ENCODE measurements around the gene CDK14. TPM values are rescaled to one million over a fixed set of nuclear protein-coding genes. Genes with fewer than 3 reads are reported as not detected.

CDK14 gene
- total RNA-seq, 1 experiment from 2014 or later = 9.3 TPM

GRCh38 chr7:90994601-90995000, 398.5 kb downstream of the CDK14 start:
- no peak for DNase-seq (ENCODE audit: low read depth)

DNA sequence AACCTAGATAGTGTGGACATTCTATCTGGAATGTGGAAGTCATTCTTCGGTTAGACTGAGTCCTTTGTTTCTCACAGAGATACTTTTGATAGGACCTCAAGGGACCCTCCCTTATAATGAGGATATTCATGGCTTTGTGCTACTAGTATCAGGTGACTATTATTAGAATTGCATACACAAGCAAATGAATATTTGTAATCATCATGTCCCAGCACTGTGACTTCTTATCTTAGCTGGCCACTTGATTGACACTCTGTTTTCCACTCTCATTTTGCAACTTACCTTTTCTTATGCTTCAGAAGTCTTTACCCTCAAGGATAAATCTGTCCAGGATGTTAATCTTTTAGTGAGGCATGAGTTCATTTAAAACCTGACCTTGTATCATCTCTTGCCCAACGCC, 399.9 kb downstream of the CDK14 start:
- no peak for DNase-seq (ENCODE audit: low read depth)

- no peak for DNase-seq (ENCODE audit: low read depth)
Measured at GRCh38 chr7:90999989-91000979, 404.2 kb downstream of the CDK14 start.

DNA sequence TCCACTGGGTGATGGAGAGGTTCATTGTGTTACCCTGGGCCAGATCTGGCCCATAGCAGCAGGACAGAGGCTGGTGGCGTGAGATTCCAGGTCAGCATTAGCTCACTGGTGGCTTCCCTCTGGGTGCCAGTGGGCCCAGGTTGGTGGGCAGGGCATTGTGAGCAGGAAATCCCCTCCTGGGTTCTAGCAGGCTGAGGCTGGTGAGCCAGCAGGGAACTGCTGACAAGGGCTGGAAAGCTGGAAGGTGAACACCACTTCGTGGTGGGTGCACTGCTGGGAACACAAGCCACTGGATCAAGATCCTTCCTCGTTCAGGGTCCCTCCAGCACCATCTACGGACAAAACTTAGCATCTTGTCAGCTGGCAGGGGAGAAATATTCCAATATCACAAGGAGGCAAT, 408.9 kb downstream of the CDK14 start:
- DNase-seq (ENCODE audit: low read depth) = no peak

GRCh38 chr7:91005841-91006240, 409.7 kb downstream of the CDK14 start:
- no peak for DNase-seq (ENCODE audit: low read depth)

DNA sequence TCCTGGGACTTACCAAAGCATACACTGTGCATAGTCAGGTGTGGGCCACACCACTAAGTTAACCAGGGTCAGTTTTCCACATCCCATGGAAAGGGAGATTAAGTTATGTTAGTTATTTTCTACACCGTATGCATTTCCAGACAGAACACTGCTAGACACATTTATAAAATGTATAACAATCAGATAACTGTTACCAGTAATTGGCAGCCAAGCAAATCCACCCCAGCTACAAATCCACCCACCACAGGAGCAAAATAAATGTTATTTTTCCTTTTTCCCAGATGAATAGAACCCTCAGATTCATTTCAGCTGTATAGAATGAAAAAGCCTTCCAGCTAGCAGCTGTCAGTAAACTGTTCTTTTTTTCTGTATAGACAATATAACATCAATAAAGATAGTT, 411.2 kb downstream of the CDK14 start:
- DNase-seq (ENCODE audit: low read depth) = no peak

DNA sequence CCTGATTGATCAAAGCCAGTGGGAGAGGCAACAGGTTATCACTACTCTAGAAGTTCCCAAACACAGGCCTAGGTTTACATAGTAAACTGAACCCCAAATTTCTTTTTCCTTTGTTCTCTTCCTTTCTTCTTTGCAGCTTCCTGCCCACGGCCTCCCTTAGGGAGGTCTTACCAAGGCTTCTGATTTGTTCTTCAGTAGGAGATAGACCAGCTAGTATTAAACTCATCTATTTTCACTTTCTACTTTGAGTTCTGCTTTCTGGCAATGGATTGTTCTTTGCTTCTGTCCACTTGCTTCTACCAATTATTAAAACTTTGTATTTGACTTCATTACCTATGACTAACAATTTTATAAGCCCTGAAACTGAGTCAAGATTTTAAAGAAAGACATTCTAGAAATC, 417.0 kb downstream of the CDK14 start:
- DNase-seq (ENCODE audit: low read depth) = no peak

DNA sequence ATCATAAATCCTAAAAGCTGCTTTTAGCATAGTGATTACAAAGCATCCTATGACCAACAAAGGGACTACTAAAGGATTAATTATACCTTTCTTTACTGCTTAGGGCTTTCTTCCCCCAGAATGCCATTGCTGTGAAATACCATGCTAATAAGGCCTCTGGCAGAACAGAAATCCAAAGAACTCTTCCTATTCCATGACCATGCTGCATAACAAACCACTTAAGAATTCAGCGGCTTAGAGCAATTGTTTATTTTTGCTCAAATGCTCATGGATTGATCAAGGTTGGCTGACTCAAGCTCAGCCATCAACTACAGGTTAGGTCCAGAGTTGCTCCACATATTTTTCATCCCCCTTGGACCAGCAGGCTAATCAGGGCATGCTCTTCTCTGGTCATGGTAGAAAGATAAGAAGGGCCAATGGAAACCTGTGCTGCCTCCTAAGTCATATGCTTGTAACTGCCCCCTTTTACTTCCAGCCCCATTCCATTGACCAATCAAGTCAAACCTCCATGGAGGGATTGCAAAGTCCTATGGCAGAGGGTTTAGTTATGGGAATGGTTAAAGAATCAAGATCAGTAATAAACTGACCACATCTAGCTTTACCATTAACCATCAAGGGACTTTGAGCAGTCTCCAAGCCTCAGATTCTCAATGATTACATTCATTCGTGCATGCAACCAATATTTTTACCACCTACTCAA, 423.7 kb downstream of the CDK14 start:
- no peak for DNase-seq (ENCODE audit: low read depth)

DNA sequence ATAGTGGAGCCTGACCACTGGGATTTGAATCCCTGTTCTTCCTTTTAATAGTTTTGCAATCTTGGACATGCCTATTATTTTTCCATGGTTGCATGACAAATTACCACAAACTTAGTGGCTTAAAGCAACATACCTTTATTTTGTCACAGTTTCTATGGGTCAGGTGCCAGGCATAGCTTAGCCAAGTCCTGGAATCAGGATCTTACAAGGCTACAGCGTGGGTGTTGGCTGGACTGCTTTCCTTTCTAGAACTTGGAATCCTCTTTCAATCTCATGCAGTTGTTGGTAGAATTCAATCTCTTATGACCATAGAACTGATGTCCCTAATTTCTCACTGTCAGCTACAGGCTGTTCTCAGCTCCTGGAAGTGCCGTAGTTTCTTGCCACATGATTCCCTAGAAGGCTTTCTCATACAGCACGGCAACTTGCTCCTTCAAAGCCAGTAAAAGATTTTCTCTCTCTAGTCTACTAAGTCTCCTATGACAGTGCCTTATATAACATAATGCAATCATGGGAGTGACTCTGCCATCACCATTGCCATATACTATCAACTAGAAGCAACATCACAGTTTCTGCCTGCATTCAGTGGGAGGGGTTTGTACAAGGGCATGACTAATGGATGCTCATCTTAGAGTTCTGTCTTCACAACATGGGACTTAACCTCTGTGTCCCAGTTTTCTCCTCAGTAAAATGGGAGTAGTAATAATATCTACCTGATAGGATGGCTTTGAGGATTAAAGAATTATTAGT, 424.7 kb downstream of the CDK14 start:
- DNase-seq (ENCODE audit: low read depth) = no peak

GRCh38 chr7:91021956-91022355, 425.8 kb downstream of the CDK14 start:
- no peak for DNase-seq (ENCODE audit: low read depth)

DNA sequence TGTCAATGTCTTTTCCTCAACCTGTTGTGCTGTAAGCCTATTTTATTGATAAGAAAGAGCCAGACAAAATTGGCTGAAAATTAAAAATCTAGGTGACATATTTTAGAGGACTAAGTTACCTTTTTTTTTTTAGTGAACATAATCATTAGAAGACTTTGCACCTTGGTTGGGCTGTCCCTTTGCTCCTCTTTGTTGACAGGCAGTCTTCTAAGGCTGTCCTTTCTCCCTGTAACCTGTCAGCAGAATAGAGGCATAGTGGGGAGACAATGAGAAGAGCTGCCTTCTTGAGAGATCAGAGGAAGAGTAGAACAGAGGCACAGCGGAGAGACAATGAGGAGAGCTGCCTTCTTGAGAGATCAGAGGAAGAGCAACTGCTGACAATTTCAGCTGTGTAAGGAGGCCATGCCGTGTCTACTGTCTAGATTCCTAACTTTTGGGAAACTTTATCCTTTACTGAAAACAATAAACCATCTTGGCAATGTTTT, 429.8 kb downstream of the CDK14 start:
- DNase-seq (ENCODE audit: low read depth) = no peak

- no peak for DNase-seq (ENCODE audit: low read depth)
Measured at GRCh38 chr7:91029688-91030087, 433.6 kb downstream of the CDK14 start.

GRCh38 chr7:91030680-91031380, 434.7 kb downstream of the CDK14 start:
- DNase-seq (ENCODE audit: low read depth) = no peak

DNA sequence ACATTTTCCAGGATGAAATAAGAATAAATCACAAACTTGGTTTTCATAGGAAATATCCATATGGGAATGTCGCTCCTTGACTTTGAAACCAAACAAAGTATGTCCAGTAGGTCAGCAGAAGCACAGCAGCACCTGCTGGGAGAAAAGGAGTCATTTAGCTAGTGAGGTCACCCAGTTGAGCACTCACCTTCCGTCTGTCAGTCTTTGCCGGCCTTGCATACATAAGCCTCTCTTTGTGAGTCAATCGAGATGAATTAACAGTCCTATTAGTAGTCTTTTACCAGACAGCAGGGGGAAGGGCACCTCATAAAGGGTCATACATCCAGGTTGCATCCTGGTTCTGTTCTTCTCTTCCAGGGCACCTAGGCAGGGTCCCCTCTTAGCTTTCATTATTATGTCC, 435.6 kb downstream of the CDK14 start:
- DNase-seq (ENCODE audit: low read depth) = no peak

GRCh38 chr7:91033574-91033973, 437.5 kb downstream of the CDK14 start:
- no peak for DNase-seq (ENCODE audit: low read depth)

GRCh38 chr7:91034459-91035368, 438.6 kb downstream of the CDK14 start:
- peak; percentile 17 for DNase-seq (ENCODE audit: low read depth)

- no peak for DNase-seq (ENCODE audit: low read depth)
Measured at GRCh38 chr7:91039033-91039432, 442.9 kb downstream of the CDK14 start.

GRCh38 chr7:91041141-91041540, 445.0 kb downstream of the CDK14 start:
- DNase-seq (ENCODE audit: low read depth) = no peak

- DNase-seq (ENCODE audit: low read depth) = peak; percentile 9
Measured at GRCh38 chr7:91041901-91042484, 445.9 kb downstream of the CDK14 start.

GRCh38 chr7:91043186-91043585, 447.1 kb downstream of the CDK14 start:
- DNase-seq (ENCODE audit: low read depth) = no peak
